Retina (tissue), 1 donor: ENCODE data around the gene LRMDA.

Source experiments
- DNase-seq: peaks from one replicate; pipeline ENCODE4 v3.0.0-alpha.2; 2016

Gene LRMDA

DNA sequence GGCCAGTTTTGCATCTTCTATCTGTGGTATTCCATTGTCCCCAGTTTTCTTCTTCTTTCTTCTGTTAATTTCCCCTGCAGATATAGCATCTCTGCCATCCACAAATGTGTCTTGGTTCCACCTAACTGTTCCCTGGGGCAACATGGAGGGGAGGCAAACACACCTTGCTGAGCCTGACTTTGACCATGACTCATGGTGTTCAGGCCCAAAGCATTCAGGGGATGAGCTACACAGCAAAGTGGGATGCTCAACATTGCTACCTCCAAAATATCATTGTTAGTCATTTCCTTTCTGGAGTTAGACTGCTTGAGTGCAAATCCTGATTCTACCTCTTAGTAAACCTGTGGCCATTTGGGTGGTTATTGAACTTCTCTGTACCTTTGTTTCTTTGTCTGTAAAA is 542.7 kb downstream of the LRMDA start:
- no peak for DNase-seq

DNA sequence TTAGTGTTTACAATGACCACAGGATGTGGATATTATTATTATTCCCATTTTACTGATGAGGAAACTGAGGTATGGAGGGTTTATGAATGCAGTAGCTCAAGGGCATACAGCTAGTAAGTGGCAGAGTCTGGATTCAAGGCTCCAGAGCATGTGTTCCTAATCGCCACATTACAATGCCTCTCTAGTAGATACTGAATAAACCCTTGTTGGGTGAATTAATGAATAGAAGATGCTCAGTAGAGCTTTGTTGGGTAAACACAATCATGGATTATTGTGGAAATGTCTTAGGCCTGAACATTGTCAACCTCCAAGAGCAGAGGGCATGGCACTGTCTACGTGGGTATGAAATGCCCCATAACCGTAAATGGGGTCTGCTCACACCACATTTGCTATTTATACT is 545.3 kb downstream of the LRMDA start:
- DNase-seq, result no peak

DNA sequence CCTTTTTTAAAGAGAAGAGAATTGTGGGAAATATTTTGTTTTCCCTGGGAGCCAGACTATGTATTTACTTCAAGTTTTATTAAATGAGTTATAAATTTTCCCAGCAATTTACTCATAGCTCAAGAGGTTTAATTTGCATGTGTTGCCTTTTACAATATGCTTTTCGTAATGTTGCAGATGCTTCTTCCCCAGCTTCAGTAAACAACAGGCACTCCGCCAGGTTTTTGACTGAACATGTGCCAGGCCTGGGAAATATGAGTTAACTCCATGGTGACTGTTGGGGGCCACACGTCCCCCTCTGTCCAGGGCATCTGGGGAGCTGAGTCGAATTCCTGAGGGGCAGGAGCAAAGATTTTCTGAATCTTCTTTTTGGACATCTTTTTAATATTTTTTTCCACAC is 545.7 kb downstream of the LRMDA start:
- DNase-seq, result no peak

DNA sequence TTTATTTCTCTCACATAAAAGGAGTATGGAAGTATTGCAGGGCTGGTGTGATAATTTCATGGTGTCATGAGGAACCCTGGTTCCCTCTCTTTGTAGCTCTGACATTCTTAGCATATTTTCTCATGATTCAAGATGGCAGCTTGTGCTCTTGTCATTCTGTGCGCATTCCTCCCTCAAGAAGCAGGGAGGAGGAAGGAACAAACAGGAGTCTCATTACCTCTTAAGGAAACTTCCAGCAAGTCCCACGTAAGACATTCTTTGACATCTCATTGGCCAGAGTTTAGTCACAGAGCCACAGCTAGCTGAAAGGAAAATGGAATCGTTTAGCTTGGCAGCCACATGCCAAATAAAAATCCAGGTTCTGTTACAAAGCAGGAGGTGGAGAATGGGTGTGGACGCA is 546.8 kb downstream of the LRMDA start:
- no peak for DNase-seq

DNA sequence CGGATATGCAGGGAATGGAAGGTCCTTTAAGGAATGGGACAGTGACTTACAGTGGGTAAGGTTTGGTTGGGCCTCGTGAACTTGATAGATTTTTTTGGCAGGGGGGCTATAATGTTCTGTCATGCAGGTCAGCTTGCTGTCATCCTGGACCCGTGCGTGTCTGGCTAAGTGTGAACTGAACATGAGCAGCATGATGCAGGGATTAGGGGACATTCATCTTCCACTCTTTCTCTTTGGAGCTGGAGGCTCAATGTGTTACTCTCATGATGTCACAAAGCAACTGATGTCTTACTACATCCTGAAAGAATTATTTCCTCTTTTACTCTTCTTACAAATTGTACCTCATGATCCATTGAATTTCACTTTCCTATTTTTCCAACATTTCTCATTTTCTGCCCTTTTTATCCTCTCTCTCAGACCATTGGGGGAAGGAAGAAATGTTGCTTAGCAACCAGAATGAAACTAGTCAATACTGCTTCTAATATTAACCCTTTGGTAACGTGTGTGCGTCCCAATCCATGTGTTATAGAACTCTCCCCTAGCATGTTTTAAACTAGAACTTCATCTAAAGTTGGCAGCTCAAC is 549.1 kb downstream of the LRMDA start:
- DNase-seq, result peak; percentile 19

DNA sequence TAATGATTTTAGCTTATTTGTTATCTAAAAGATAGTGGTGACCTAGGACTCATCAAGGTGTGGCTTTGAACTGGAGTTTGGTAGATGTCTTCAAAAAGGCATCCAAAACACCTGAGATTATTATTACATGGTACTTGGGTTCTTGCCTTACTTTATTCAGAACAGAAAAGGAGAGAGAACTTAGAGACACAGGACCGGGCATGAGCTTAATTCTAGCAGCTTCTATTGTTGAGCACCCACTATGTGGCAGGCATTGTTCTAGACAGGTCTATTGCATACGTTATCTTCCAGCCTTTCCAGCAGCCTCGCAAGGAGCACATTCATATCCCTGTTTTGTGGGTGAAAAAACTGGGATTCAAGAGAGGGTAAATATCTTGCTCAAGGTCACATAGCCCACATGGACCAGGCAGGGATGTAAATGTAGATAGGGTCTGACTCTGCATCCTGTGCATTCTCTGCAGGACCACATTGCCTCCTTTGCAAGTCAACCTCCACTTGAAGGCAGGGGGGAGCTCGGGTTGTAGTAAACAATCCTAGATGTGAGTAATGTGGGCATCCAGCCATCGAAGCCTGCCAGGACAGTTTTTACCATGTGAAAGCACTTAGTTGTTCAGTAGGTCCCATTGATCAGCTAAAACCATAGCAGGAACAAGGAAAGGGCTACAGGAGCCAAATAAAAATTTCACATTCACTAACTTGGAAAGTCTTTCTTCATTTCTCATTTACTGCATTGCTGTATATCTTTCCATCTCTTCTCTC is 551.4 kb downstream of the LRMDA start:
- DNase-seq, result no peak

DNA sequence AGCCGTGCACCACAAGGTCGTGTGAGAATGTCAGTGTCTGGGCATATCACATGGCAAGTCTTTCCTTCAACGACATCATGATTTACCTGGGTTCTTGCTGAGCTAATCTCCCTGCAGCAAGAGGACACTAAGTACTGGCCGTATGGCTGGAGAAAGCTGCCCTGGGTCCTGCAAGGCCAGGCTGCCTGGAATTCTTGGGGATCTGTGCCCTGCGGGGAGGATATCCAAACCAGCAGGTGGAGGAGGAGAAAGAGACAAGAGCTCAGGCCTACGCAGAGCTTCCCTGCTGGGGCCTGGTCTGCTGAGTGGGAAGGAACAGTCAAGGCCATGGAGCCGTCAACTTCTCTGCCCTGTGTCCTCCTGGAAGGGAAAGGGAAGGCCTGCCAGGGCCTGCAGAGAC is 552.6 kb downstream of the LRMDA start:
- DNase-seq, result no peak

DNA sequence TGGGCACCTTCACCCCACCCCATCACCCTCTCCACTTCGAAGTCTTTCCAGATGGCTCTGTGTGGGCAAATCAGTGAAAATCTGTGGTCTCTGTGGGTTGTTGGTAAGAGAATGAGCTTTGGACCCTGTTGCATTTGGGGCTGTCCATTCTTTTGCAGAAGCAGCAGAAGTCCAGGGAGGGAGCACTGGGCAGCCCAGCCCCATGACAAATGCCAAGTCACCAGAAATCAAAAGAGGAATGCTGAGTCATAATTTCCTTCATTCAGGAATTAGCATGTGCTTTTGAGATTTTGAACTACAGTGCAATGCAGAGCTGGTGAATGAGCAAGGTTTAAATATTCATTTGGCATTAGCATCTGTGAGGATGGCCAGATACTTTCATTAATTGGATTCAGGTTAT is 556.2 kb downstream of the LRMDA start:
- DNase-seq, result no peak

DNA sequence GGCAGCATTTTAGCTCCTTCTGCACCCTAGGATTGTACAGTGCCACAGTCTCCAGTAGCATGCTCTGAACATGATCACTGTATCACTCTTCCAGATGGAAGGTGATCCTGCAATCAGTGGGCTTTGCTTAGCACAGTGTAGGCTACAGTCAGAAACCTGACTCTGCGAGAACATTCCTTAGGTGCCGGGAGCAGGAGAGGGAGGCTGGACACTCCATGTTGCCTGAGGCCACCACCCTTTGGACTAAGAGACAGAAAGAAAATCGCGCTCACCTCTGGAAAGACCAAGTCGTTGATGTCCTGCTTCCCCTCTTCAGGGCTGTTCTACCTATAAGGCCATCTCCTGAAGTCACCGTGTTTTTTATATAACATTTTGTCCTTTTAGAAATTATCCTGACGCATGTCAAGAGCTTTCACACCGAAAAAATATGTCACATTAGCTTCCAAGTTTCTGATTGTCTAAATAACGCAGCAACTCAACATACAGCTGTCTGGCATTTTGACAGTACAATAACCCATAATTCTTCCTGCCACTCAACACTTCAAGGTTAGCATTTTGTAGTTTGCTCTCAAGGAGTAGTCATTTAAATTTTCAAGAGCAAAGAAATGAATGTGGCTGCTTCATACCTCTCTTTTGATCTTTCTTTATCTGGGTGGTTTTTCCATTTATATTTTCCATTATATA is 563.1 kb downstream of the LRMDA start:
- no peak for DNase-seq

DNA sequence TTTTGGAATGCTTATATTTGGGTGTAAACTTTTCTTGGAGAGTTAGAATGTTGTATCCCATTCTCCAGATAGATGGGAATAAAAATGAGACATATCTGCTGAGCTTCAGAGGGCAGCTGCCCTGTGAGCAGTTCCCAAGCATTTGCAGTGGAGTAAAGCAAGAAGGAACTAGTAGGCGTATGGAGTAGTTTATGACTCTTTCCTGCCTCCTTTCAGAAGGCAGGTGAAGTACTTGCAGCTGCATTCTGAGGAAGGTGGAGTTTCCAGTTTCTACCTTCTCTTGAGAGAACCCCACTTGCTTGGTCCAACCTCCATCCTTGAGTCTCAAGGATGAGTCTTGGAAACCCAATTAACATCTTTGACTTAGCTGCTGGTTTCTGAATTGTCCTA is 563.6 kb downstream of the LRMDA start:
- DNase-seq, result no peak

DNA sequence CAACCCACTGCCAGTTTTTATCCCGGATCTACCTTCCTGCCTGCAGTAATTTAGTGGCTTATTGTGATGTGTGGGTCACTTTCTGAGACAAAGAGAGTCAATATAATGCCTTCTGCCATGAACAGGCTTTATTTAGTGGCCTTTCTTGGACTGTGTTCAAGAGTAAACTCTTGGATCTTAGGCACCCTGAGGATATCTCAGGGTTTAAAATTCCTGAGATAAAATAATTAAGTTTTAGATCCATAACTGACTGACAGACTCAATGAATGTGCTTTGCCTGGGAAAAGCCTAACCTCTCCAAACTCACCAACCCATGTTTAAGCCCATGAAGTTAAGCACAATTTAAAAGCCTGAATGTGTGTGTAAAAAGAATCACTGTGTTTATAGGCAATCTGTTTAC is 564.3 kb downstream of the LRMDA start:
- no peak for DNase-seq

DNA sequence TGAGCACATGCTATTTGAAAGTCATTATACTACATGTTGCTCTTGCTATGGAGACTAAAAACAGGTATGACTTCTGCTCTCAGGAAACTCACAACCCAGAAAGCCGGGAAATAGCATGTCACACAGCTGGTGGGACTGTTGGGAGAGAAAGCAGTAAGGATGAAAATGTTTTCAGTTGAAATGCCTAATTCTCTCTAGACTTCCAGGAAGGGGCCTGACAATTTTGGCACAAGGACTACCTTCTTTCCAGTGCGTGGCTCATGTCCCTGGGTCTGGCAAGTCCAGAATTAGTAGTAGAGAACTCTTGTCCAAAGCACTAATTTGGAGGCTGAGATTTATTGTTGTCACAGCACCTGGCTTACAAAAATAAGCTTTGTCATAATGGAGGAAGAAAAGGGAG is 567.6 kb downstream of the LRMDA start:
- no peak for DNase-seq

DNA sequence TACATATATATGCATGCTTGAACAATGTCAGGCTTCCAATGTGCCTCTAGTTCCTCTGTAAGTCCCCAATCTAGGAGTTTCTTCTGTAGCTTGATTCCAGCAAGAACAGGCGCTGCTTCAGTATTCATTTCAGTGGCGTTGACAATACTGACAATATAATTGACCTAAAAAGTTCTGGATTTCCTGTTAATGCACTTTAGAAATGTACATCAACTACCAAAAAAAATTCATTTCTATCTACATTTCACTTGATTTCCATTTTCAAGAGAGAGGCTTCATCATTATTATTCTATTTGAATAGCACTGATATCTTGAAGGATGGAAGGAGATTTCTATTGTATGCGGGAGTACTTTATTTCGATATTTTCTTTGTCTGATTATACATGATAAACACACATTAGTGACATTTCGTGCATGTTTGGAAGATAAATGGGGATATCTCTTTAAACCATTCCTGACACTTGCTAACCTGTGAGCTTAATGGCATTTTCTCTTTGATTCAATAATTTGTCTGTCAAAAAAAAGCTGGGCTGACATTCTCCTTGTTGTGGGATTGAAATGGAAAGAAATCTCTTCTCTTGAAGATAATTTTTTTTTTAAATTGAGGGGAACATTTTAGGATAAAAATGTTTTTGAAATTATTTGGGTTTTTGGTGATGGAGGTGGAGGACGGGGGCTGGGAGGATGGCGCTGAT is 568.2 kb downstream of the LRMDA start:
- DNase-seq, result no peak

DNA sequence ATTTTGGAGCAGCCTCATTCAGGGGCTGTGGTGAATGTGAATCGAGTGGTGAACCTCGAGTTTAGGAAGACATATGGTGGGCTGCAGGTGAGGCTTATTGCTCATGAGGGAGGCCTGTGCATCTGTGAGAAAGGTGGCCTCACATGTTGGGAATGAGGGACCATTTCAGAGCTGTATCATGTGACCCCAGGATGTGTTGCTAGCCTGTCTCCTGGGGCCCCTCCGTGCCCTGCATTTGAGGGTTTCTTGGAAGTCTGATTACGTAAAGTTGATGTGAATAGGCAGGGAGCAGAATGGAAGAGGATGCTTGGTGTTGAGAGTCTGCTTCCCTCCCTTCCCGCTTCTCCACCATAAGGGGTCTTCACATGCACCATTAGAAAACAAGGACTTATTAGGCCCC is 569.1 kb downstream of the LRMDA start:
- no peak for DNase-seq

DNA sequence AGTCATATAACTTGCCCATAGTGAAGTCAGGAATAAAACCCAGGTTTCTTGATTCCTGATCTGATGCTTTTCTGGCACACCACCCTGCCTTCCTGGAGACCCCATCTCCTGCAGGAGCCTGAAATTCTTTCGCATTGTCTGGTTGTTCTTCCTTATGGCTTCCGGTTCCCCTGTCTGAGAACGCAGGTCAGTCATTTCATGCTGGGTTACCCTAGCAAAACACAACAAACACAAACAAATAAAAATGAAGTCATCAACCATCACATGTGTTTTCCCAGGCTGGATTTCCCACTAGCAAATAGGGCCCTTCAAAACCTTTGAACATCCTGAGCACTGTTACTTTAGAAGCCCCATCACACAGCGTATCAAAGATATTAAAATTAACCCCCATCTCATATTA is 569.6 kb downstream of the LRMDA start:
- no peak for DNase-seq

DNA sequence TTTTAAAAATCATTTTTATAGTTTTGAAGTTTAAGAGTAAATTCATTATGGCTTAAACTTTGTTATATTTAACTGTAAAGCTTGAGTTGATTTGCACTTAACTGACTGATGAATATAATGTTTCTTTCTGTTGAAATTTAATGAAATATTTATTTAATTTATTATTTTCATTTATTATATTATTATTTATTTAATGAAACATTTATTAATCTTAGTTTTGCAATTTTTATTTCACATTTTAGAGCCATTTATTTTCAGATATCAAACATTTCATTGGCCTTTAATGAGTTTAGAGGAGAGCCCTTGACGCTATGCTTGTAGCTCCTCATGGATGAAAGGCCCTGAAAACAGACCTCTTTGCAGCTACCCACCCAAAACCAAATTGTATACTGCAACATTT is 570.0 kb downstream of the LRMDA start:
- DNase-seq, result no peak

DNA sequence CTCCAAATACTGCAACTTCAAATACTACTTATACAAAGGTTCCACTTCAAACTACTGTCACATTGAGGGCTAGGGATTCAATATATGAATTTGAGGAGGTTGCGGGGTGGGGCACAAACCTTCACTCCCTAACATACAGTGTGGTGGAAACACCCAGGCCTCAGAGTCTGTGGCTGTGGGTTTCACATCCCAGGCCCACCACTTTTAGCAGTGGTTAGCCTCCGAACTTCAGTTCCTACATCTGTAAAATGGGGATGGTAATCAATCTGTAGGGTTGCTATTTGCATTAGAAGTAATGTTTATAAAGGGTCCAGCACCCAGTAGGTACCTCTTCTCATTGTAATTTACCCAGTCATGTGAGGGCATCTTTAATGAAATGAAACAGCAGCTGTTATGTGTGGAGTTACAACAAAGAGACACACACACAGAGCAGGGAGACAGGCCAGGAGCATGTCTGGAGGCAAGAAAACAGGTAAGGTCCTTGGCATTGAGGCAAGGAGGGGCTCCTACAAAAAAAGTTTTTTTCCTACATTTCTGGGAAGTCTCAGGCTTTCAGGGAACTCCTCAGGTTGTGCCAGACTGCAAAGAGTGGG is 570.9 kb downstream of the LRMDA start:
- DNase-seq, result no peak

DNA sequence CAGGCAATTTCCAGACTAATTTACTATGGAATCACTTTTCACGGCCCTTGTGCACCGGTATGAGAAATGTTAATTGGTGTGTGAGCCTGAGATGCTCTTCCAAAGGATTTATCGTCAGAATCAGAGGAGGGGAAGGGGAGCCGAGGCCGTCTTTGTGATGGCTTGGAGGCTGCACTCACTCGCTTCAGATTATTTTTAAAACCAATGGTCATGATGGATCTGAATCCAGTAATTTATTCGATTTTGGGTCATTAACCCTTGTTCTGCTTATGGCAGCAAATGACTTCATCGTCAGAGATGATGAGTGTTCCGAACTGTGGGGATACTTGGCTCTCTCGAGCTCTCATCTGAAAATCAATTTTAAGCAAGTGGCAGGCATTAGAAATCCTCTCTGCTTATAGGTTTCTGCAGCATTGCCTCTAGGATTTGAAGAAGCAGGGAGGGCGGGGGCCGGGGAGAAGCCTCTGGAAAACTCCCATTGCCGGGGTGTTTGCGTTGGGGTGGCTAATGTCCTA is 576.3 kb downstream of the LRMDA start:
- DNase-seq, result no peak

DNA sequence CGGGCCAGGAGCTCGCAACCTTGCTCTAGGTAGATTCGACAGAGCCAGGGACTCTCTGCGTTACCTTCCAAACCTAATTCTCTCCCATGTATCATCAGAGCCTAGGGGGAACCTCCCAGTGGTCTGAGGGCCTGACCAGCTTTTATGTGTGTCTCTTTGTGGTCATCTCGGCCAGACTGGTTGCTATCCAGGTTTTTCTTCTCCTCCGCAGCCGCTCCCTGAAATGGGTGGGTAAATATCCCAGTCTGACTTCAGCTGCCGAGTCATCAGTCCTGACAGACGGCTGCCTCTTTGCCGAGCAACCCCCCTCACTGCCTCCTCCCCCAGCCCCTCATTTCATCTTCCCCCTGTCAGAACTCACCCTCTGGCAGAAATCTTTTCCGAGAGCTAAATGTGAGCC is 578.1 kb downstream of the LRMDA start:
- DNase-seq, result no peak

DNA sequence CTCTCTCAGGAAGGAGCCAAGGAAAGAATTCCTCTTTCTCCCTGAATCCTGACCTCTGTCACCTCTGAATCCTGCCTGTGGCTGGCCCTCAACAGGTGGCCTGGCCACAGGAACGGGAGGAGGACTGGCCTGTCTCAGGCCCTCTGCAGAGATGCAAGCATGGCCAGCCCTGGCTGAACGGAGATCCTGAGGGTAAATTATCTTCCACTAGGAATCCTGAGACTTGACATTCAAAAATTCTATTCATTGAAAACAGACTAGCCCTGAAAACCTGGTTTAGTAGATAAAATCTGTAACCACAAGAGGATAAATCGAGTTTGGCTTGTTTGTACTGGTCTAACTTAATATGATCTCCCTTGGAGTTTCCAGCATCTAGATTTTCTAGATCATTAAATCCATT is 579.3 kb downstream of the LRMDA start:
- DNase-seq, result no peak

DNA sequence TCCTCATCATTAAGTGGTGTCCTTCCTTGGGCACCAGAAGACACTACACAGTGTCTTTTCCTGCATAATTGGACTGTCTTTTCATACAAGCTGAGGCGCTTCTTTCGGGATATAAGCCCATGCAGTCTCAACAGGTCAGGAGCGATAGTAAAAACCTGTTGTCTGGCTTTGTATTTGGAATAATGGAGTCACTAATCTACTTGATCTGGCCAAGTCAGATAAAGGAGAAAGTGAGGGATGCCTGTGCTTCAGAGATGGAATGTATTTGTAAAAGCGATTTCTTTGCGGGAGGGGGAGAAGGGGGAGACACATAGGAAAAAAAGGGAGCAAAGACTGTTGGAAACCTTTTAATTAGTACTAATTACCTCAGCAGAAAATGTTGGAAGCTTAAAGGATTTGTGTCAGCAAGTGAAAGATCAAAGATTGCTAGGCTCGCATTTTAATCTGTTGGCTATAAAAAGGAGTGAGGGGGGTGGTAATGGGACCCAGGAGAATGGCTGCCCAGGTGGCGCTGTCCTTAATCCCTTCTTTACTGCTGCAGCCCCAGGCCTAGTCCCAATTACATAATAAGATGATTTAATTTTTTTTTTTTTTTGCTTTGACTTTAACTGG is 581.4 kb downstream of the LRMDA start:
- DNase-seq, result peak; percentile 38

DNA sequence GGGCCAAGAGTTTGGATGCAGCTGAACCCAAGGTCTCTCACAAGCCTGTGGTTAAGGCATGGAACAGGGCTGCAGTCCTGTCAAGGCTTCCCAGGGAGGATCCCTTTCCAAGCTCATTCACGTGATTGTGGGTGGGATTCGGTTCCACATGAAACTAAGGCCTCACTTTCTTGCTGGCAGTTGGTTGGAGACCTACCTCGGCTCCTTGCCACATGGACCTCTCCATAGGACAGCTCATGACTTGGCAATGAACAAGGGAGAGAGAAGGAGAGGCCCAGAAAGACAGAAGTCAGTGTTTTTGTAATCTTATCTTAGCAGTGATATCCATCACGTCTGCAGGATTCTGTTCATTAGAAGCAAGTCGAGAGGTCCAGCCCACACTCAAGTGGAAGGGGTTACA is 583.8 kb downstream of the LRMDA start:
- no peak for DNase-seq
